NCI-H1417 treated with DMSO at 0.1 percent for 48 hours (cell line): Measurements from ENCODE around the gene TCEAL4.
"Not testable (repeated sequence)": the region's sequence is repeated elsewhere in the genome, so short reads cannot be mapped to it uniquely, and the experiment has no call there.

Source experiments
- DNase-seq: peaks from one replicate; lab custom pipeline; 2025; lab: John Stamatoyannopoulos, UW

Gene TCEAL4

DNA sequence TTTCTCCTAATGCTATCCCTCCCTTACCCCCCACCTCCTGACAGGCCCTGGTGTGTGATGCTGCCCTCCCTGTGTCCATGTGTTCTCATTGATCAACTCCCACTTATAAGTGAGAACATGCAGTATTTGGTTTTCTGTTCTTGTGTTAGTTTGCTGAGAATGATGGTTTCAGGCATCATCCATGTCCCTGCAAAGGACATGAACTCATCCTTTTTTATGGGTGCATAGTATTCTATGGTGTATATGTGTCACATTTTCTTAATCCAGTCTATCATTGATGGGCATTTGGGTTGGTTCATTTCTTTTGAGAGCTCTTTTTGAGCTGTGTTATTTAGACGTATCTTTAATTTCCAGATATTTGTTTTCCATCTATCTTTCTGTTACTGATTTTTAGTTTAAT, 7.0 kb downstream of the TCEAL4 start:
- DNase-seq, result not testable (repeated sequence)

DNA sequence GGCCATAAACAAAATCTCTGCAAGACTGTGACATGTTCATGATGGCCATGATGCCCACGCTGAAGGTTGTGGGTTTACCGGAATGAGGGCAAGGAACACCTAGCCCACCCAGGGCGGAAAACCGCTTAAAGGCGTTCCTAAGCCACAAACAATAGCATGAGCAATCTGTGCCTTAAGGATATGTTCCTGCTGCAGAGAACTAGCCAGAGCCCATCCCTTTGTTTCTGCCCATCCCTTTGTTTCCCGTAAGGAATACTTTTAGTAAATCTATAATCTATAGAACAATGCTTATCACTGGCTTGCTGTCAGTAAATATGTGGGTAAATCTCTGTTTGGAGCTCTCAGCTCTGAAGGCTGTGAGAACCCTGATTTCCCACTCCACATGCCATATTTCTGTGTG, 9.9 kb downstream of the TCEAL4 start:
- not testable (repeated sequence) for DNase-seq

DNA sequence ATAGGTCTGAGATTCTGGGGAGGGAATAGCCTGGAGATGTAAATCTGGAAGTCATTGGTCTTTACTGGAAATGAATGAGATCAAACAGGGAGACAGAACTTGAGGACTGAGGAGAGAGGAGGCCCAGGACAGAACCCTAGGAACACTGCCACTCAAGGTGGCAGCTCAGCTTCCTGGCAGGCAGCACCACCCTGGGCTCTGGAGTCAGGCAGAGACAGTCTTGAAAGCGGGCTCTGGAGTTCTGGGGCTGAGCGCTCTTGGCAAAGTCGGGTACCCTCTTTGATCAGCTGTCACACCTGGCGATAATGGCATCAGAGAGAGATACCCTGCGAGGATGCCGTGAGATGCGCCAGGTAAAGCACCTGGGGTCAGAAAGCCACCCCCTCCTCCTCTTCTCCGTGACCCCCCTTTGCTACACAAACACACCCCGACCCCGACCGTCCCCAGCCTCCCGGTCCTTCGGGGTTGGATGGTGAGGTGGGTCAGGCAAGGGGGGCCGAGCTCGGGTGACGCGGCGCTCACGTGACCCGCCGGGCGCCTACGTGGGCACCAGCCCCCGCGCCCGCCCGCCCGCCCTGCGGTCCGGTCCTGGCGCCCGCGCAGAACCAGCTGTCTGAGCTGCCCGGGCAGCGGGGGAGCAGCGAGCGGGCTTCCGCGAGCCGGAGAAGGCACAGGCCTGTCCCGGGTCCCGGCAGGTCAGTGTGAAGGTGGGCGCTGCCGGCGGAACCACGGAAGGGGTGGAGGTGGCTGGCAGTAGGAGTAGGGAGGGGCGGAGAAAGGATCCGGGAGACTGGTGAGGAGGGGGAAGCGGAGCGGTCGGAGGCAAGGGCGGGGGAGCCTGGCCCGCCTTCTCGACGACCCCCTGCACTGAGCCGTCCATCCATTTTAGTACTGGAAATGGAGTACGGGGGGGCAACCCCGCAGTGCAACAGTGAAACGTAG, 22.3 kb downstream of the TCEAL4 start, which contains the start of gene TCEAL3:
Gene TCEAL3 (plus strand): TSS at position 600 of the 942 bp plus-strand sequence. CDS start 1,102 bp downstream, outside the sequence.
- no peak for DNase-seq

DNA sequence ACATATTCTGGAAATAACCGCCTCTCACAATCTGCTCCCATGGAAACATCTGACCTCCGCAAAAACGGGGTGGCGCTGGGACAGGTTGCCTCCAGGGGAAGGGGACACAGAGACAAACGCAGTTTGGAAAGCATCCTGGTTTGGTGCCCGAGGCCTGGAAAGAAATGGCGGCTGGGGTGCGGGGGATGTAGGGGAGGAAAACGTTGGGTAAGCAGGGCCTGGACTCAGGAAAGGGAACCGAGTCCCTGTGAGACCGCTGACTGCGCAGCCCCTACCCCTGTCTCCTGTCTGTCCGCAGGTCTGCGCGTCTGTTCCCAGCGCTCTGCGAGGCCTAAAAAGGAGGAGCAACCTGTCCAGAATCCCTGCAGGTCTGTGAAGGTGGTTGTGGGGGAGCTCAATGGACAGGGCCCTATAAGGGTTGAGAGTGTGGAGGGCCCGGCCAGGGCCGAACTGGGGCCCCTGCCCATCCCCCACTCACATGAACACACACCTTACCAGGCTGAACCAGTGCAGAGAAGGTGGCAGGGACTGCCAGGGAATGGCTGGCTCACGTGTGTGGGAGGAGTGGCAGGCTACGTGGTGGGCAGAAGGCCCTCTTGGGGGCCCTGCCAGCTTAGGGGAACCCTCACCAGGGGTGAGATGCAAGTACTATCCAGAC, 23.1 kb downstream of the TCEAL4 start:
- DNase-seq, result no peak

DNA sequence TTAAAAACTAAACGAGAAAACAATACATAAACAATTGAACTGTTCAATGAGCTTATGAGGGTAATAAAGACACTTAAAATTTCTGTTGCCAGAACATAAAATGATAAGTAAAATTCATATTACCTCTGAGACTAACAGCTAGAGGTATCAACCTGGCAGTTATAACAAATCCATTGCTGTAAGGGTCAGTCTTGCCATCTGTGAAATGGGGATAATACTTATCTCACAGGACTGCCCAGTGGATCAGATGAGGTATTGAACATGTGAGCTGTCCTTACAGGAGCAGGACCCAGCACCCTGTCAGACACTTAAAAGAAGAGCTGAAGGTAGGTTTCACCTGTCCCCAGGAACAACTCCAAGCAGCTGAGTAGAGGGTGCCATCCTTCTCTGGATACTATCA, 25.0 kb downstream of the TCEAL4 start:
- DNase-seq, result no peak

DNA sequence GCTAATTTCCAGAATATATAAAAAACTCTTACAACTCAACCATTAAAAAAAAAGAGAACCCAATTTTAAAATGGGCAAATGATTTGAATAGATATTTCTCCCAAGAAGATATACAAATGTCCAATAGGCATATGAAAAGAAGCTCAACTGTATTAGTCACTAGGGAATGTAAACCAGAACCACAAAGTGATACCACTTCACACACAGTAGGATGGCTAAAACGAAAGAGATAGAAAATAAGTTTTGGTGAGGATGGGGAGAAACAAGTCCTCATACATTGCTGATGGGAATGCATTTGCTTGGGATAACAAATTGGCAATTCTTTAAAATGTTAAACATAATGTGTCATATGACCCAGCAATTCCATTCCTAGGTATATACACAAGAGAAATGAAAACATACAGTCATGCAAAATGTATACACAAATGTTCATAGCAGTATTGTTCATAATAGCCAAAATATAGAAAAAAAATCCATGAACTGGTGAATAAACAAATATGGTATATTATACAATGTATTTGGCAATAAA, 28.1 kb downstream of the TCEAL4 start:
- no peak for DNase-seq

DNA sequence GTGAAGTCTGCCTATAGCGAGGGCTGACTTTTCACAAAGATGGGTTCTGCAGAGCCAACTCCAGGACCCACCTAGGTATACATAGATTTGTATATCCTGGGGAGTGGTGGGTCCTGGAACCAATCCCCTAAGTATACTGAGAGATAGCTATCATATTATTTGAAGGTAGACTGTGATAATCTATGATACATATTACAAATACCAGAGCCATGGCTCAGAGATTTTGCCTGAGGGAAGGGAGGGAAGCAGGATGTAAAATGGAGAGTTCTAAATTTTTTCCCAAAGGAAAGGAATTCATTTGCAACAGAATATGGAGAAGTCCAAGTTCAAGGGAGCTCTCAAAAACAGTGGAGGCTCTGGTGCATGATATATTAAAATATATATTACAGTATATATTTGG, 29.7 kb downstream of the TCEAL4 start:
- DNase-seq, result no peak

DNA sequence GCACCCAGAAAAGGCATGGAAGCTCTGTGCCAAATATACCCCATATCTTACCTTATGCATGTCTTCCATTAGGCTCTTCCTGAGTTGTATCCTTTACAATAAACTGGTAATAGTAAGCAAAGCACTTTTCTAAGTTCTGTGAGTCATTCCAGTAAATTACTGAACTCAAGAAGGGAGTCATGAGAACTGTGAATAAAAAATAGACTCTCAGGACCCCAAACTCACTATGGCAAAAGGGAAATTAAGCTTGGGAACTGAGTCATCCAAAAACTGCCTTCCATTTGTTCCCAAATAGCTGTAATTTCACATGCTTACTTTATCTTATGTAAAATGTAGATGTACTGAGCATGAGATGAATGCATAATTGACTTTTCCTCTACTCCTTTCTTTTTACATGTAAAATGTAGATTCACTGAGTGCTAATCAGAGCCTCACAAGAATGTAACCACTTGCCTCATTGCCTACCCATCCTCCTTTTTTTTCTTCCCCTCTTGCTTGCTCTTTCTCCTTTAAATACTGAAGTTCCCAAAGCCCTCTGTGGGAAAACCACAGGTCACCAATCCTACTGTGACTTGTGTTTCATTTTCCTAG, 30.6 kb downstream of the TCEAL4 start:
- DNase-seq, result no peak

DNA sequence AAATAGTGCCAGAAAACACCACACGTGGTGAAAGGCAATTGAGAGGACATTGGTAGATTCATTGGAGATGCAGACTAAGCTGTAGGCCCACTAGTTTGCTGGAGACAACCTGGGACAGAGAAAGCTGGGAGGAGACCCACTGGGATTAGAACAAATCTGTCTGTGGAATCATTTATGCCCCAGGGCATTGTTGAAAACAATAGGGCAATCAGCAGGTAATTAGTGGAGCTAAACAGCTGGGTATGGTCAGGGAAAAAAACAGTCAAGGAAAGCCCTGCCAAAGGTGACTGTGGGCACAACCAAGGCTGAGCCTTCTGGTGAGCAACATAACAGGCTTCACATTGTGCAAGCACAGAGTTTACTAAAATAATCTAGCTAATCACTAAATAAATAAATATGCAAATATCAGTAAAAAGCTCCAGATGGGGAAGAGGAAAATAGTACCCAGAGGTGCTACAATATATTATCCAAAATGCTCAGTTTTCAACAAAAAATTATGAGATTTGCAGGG, 31.4 kb downstream of the TCEAL4 start:
- DNase-seq, result no peak

DNA sequence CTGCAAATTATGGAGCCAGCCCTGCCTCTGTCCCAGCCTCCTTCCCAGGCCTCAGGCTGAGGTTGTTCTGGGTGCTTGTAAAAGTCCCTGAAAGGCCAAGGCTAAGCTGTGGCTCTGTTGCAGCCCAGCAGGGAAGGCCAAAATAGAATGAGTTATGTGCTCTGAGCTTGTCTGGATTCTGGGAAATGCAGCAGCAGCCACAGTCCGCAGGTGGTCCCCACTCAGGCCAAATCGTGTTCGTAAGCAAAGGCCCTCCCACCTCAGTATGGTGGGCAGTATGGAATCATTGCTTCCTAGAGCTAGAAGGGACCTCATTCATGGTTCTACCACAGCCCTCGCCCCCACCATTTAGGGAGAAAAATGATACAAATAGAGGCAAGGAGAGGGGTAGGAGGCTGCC, 38.8 kb downstream of the TCEAL4 start:
- no peak for DNase-seq

DNA sequence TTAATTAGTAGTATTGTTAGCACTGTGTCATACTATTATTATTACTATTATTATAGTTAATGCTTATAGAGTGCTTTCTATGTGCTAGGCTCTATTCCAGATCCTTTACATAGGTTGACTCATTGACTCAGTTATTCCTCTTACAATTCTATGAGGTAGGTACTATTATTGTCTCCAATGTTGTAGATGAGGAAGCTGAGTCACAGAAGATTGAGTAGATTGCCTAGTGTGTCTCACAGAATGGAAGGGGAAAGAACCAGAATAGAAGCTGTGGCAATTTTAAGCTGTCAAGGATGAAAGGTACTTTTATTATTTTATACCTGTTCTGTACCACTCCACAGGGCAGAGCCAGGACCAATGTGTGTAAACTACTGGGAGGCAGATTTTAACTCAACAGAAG, 41.5 kb downstream of the TCEAL4 start:
- DNase-seq, result no peak

DNA sequence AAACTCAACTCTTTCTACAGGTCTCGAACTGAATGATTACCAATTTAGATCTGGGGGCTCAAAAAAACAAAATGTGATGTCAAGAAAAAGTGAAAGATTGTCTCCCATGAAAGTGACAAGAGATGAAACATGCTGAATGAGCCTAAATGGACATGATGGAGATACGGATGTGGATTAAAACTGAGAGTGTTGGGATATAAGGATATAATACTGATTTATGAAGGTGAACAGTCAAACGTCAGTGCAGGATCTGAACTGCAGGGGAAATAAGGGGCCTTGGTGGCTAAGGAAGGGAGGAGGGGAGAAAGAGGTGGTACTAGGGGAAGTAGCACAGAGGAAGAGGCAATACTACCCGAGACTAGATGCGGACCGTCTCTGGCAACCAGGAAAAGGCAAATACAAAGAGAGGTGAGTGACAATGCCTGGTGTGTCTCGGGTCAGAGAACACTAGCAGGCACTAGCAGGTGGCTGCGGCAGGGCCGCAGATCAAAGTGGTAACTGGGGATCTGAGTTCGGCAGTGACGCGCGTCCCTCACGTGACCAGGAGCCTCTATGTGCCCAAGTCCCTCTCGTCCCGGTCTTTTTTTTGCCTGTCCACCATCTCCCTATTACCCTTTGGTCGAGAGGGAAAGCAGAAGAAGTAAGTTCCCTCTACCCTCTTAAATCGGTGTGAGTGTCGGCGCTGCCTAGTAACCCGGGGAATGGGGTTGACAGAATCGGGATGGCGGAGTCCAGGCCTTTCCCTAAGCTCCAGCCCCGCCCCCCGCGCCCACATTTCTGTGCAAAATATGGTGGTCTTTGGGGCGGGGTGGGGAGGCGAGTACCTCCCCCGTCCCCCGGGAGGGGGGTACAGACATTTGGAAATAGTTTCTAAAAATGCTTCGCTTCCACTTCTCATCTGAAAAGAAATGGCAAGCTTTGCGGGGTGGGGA, 43.3 kb downstream of the TCEAL4 start, which contains the start of gene TCEAL1:
Gene TCEAL1 (plus strand): TSS at position 590 of the 932 bp plus-strand sequence. CDS start 942 bp downstream, outside the sequence.
- DNase-seq, result no peak

DNA sequence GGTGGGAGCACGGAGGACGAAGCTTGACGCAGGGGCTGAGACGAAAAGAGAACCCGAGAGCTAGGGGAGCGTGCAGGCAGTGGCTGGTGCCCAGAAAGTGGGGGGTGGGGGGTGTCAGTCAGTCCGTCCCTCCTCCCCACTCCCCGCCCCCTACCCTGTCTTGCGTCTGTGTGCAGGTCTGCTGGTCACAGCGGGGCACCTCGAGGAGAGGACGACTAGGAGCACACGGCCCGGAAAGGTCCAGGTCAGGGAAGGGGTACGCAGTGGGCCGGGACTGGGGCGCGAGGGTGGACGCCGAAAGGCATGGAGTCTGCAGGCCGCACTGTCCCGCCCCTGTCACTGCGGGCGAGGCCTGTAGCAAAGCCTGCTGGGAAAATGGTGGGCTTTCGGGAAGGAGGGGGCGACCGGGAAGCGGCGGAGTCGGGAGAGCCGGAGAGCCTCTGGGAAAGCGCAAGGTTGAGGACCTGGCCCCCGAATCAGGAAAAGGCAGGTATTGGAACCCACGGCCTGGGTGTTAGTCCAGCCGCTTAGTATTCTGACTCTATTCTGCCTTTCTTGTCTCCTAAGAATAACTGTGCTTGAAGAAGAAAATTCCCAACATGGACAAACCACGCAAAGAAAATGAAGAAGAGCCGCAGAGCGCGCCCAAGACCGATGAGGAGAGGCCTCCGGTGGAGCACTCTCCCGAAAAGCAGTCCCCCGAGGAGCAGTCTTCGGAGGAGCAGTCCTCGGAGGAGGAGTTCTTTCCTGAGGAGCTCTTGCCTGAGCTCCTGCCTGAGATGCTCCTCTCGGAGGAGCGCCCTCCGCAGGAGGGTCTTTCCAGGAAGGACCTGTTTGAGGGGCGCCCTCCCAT, 44.2 kb downstream of the TCEAL4 start:
- DNase-seq, result peak; percentile 23

DNA sequence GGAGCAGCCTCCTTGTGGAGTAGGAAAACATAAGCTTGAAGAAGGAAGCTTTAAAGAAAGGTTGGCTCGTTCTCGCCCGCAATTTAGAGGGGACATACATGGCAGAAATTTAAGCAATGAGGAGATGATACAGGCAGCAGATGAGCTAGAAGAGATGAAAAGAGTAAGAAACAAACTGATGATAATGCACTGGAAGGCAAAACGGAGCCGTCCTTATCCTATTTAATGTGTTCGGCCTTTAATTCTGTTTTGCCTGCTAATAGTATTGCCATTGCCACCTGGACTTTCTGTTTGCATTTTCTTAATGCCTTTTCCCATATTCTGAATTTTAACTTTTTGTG, 44.8 kb downstream of the TCEAL4 start:
- no peak for DNase-seq

DNA sequence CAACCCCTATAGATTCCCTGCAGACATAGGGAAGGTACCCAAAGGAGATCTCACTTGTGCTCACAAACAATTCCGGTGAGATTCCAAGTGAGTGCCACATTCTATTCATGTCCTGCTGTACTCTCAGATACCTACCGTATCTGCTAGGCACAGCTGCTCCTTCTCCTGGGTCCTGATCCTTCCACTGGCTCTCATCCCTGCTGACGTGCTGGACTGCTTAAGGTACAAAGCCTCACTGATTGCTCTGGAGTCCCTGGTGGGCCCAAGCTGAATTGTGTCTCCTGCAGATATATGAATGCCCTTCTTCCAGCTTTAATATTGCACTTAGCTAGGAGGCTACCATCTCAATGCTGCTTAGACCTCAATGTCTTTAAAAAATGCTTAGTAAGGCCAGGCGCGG, 45.8 kb downstream of the TCEAL4 start:
- no peak for DNase-seq

DNA sequence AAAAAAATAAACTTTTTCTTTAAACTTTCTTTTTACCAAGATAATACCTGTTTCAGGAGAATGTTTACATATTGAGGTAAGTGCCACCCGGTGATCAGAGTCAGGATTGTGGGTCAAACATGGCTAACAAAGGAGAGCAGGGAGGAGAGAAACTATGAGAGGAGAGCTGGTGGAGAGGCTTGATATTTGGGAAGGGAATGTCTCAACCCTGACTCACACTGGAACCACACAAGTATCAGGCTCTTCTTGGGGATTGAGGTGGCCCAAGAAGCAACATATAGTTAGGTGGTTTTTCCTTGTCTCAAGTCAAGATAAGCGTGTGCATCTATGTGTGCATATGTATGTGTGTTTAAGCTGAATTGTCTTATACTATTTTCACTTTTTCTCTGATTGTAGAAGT, 50.1 kb downstream of the TCEAL4 start:
- no peak for DNase-seq
